Testis (tissue), 2 donors: ENCODE measurements around the gene TSC22D4.

Experiments used
- POLR2A ChIP-seq: fragments of 450-650 bp; IDR thresholded peaks from one replicate; pipeline ENCODE4 v1.6.1; 2017; ENCODE audit warnings: antibody characterized with exemption, mild to moderate bottlenecking, moderate library complexity
- TF ChIP-seq, protein P1 (sequence below), 3 experiments: fragments of 450-650 bp in 2 of 3; fragments of 200-600 bp in 1 of 3; sonication (generic) in 1 of 3; IDR thresholded peaks; one replicate each; pipeline ENCODE4 v1.5.1; 2016 to 2019; ENCODE audit warnings: antibody characterized with exemption in 3 of 3, mild to moderate bottlenecking in 2 of 3, moderate library complexity in 1 of 3

DNA sequence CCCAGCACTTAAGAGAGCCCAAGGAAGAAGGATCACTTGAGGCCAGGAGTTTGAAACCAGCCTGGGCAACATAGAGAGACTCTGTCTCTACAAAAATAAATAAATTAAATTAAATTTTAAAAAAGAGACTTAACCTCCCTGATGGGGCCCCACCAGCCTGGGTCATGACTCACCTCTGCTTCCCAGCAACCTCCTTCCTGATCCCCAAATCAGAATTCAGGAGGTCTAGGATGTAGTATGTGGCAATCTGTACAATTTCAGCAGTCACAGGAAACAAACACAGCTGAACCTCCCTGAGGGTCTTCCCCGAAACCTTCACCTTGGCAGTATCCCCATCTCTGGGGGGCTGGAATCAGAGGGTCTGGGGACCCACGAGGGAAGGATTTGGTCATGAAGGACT is 33.0 kb downstream of the TSC22D4 start:
- TF ChIP-seq, protein P1, sequence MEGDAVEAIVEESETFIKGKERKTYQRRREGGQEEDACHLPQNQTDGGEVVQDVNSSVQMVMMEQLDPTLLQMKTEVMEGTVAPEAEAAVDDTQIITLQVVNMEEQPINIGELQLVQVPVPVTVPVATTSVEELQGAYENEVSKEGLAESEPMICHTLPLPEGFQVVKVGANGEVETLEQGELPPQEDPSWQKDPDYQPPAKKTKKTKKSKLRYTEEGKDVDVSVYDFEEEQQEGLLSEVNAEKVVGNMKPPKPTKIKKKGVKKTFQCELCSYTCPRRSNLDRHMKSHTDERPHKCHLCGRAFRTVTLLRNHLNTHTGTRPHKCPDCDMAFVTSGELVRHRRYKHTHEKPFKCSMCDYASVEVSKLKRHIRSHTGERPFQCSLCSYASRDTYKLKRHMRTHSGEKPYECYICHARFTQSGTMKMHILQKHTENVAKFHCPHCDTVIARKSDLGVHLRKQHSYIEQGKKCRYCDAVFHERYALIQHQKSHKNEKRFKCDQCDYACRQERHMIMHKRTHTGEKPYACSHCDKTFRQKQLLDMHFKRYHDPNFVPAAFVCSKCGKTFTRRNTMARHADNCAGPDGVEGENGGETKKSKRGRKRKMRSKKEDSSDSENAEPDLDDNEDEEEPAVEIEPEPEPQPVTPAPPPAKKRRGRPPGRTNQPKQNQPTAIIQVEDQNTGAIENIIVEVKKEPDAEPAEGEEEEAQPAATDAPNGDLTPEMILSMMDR (IDR thresholded peaks at IDR 0.05) = no peak
- no peak for TF ChIP-seq POLR2A
